Cardiac muscle cell (in vitro differentiated cells and primary cell): ENCODE data around the gene NRSN1. TPM values are rescaled to one million over a fixed set of nuclear protein-coding genes. Genes with fewer than 3 reads are reported as not detected.
"Not testable (repeated sequence)": the region's sequence is repeated elsewhere in the genome, so short reads cannot be mapped to it uniquely, and the experiment has no call there.

Experiments
- DNase-seq, 2 donors: peaks; one replicate each; pipeline versions ENCODE4 v3.0.0 to v3.0.0-alpha.2; 2010 to 2017; ENCODE audit warnings: low read depth in 1 of 2, low spot score in 1 of 2
- H3K27ac ChIP-seq: fragments of 200-600 bp; sonication (generic); 2 replicates; pipeline ENCODE4 v1.5.1; 2016
- H3K27me3 ChIP-seq: fragments of 200-600 bp; sonication (generic); 2 replicates; pipeline ENCODE4 v1.6.0; 2016; ENCODE audit warnings: control low read depth
- H3K36me3 ChIP-seq: fragments of 200-600 bp; sonication (generic); 2 replicates; pipeline ENCODE4 v1.5.1; 2016; ENCODE audit warnings: control low read depth
- H3K4me1 ChIP-seq: fragments of 200-600 bp; sonication (generic); 2 replicates; pipeline ENCODE4 v1.8.1; 2017; ENCODE audit warnings: low read depth, mild to moderate bottlenecking, mixed run types
- H3K4me3 ChIP-seq: fragments of 200-600 bp; sonication (generic); 2 replicates; pipeline ENCODE4 v1.5.1; 2016; ENCODE audit warnings: mild to moderate bottlenecking
- H3K9me3 ChIP-seq: fragments of 200-600 bp; sonication (generic); 2 replicates; pipeline ENCODE4 v1.5.1; 2017; ENCODE audit warnings: low read depth, mild to moderate bottlenecking, control low read depth
- CTCF ChIP-seq: IDR thresholded peaks from 2 replicates; pipeline ENCODE4 v1.5.1; 2012; ENCODE audit warnings: low read depth, mild to moderate bottlenecking, low read length
- polyA plus RNA-seq: library from polyadenylated mRNA; unstranded; fragments of >200 nt; fragmentation: Nextera tagmentation; extraction: Ambion mirVana; gene quantifications from 2 replicates; pipeline ENCODE4 v1.2.1, GENCODE V29; 2016
- total RNA-seq: library from RNA; depleted of rRNA; stranded (reverse); fragments of >200 nt; gene quantifications from 2 replicates; pipeline ENCODE4 v1.2.3, GENCODE V29; 2016

The NRSN1 gene
- total and polyA plus RNA-seq, 2 experiments from 2014 or later: not detected

GRCh38 chr6:24139080-24139479 lies 13.1 kb downstream of the NRSN1 start:
- Histone ChIP-seq H3K9me3 (no peaks in the 10 kb centered on the region), H3K4me1 (no peaks in the 10 kb centered on the region), H3K36me3 (no peaks in the 10 kb centered on the region), H3K27ac (no peak overlapping the region), H3K4me3 (no peak overlapping the region), H3K27me3 (peaks cover 6% of the 10 kb centered on the region)
- no peak for DNase-seq
- no peak for TF ChIP-seq CTCF

- H3K4me3 ChIP-seq: no peak overlapping the region
- no peaks in the 10 kb centered on the region for H3K4me1 ChIP-seq
- no peaks in the 10 kb centered on the region for H3K9me3 ChIP-seq
- peaks cover 6% of the 10 kb centered on the region for H3K27me3 ChIP-seq
- no peaks in the 10 kb centered on the region for H3K36me3 ChIP-seq
- H3K27ac ChIP-seq: no peak overlapping the region
- TF ChIP-seq CTCF: no peak
- DNase-seq: no peak
These were observed 13.6 kb downstream of the NRSN1 start for GRCh38 chr6:24139639-24140038.

GRCh38 chr6:24140591-24140990 lies 14.6 kb downstream of the NRSN1 start:
- DNase-seq: no peak
- Histone ChIP-seq H3K27me3 (peaks cover 6% of the 10 kb centered on the region), H3K27ac (no peak overlapping the region), H3K36me3 (no peaks in the 10 kb centered on the region), H3K4me1 (no peaks in the 10 kb centered on the region), H3K9me3 (no peaks in the 10 kb centered on the region), H3K4me3 (no peak overlapping the region)
- no peak for TF ChIP-seq CTCF

GRCh38 chr6:24142733-24143132 lies 16.7 kb downstream of the NRSN1 start:
- not testable (repeated sequence) for H3K4me3 ChIP-seq, H3K27me3 ChIP-seq, H3K36me3 ChIP-seq, H3K27ac ChIP-seq, H3K9me3 ChIP-seq, DNase-seq, H3K4me1 ChIP-seq

GRCh38 chr6:24145690-24146131 lies 19.7 kb downstream of the NRSN1 start:
- no peak for DNase-seq
- Histone ChIP-seq H3K27me3 (no peaks in the 10 kb centered on the region), H3K4me1 (no peaks in the 10 kb centered on the region), H3K9me3 (no peaks in the 10 kb centered on the region), H3K36me3 (no peaks in the 10 kb centered on the region), H3K27ac (no peak overlapping the region), H3K4me3 (no peak overlapping the region)
- no peak for TF ChIP-seq CTCF

GRCh38 chr6:24146871-24147270 lies 20.9 kb downstream of the NRSN1 start:
- Histone ChIP-seq H3K9me3 (no peaks in the 10 kb centered on the region), H3K4me1 (no peaks in the 10 kb centered on the region), H3K27me3 (no peaks in the 10 kb centered on the region), H3K4me3 (no peak overlapping the region), H3K27ac (no peak overlapping the region), H3K36me3 (no peaks in the 10 kb centered on the region)
- no peak for DNase-seq
- TF ChIP-seq CTCF: no peak
